Thyroid gland (tissue), 4 donors: ENCODE results near the gene POGK. TPM values are rescaled to one million over a fixed set of nuclear protein-coding genes. Genes with fewer than 3 reads are reported as not detected.

Experiments
- DNase-seq, 2 donors: peaks; one replicate each; pipeline ENCODE4 v3.0.0-alpha.2; 2019
- H3K27ac ChIP-seq, 3 donors: fragments of 200-600 bp; sonication (generic); 1 replicate in 2 of 3; 2 replicates in 1 of 3; pipeline ENCODE4 v1.5.1; 2016 to 2019; ENCODE audit warnings: mild to moderate bottlenecking in 1 of 3, moderate library complexity in 1 of 3
- H3K27me3 ChIP-seq: fragments of 200-600 bp; sonication (generic); one replicate; pipeline ENCODE4 v1.5.1; 2019
- H3K36me3 ChIP-seq, 2 donors: fragments of 200-600 bp; sonication (generic); one replicate each; pipeline ENCODE4 v1.5.1; 2016 to 2019
- H3K4me1 ChIP-seq, 2 donors: fragments of 200-600 bp; sonication (generic); one replicate each; pipeline ENCODE4 v1.5.1; 2017 to 2019
- H3K4me3 ChIP-seq, 3 donors: fragments of 200-600 bp; sonication (generic); replicated peaks in 1 of 3; 1 replicate in 2 of 3; 2 replicates in 1 of 3; pipeline ENCODE4 v1.5.1; 2016; ENCODE audit warnings: mild to moderate bottlenecking in 1 of 3
- H3K9me3 ChIP-seq: fragments of 200-600 bp; sonication (generic); one replicate; pipeline ENCODE4 v1.5.1; 2017
- CTCF ChIP-seq, 6 experiments: fragments of 200-600 bp in 3 of 6; fragments of 450-650 bp in 3 of 6; sonication (generic) in 3 of 6; IDR thresholded peaks; one replicate each; pipeline ENCODE4 v1.5.1; 2016 to 2019; ENCODE audit warnings: antibody characterized with exemption in 6 of 6, mild to moderate bottlenecking in 2 of 6, inconsistent platforms in 1 of 6, moderate library complexity in 1 of 6
- POLR2A ChIP-seq, 2 donors: fragments of 450-650 bp; IDR thresholded peaks; one replicate each; pipeline ENCODE4 v1.6.1; 2017; ENCODE audit warnings: antibody characterized with exemption in 2 of 2, mild to moderate bottlenecking in 2 of 2, moderate library complexity in 1 of 2
- WGBS, 2 donors: methylation state at CpG; one replicate each; pipeline ENCODE4 v1.1.5; 2017; 5-methylcytosine and 5-hydroxymethylcytosine counted together
- intact Hi-C: fragments of 100-400 bp; cut with DNase I; formaldehyde crosslinking; loops from one replicate; pipeline ENCODE4 v1.15.1; 2023
- total RNA-seq, 4 donors: library from RNA; depleted of rRNA; stranded (reverse); fragments of >200 nt; gene quantifications; one replicate each; pipeline ENCODE4 v1.2.3, GENCODE V29; 2016

The POGK gene
- total RNA-seq, 4 donors from 2014 or later: 31.4 to 41.4 (median 33.7) TPM

DNA sequence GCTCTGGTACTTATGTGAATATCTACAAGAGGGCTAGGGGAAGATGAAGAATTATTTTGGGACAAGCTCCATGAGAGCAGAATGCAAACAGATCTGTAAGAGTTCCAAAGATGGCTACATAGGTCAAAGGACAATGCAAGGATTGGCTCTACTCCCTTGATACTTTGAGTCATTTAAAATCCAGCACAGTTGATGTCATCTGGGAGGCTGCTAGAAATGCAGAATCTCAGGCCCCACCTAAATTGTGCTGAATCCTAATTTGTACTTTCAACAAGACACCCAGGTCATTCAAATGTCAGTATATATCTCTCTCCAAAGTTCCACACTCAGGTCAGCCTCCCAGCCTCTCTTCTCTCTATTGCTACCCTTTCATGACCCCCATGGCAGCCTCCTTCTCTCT, 60.5 kb downstream of the POGK start:
- DNase-seq: no peak
- H3K27me3 ChIP-seq: no peaks in the 10 kb centered on the region
- no peak overlapping the region for H3K27ac ChIP-seq
- intact Hi-C loops: no loop called here
- TF ChIP-seq POLR2A (IDR thresholded peaks at IDR 0.05) (no peak), CTCF (IDR thresholded peaks at IDR 0.05) (no peak)
- H3K4me1 ChIP-seq: no peaks in the 10 kb centered on the region
- no peaks in the 10 kb centered on the region for H3K36me3 ChIP-seq
- no peak overlapping the region for H3K4me3 ChIP-seq
- H3K9me3 ChIP-seq: no peaks in the 10 kb centered on the region

DNA sequence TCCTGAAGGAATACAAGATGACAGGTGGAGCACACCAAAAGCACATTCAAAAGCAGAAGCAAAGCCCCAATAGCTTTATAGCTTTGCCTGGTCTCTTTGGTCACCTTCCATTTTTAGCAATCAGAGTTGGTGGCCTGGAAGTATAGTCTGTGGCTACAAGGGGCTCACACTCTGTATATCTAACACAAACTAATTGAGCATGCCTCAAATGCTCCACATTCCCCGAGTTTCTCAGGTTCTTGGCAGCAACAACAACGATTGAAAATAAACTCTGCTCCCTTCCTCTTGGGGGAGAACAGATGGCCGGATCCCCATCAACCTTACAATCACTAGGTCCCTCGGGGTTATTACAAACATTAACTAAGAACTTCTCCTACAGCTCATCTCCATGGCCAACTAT, 61.7 kb downstream of the POGK start:
- H3K9me3 ChIP-seq: no peaks in the 10 kb centered on the region
- intact Hi-C loops: no loop called here
- no peaks in the 10 kb centered on the region for H3K27me3 ChIP-seq
- no peaks in the 10 kb centered on the region for H3K36me3 ChIP-seq
- DNase-seq: no peak
- TF ChIP-seq POLR2A (IDR thresholded peaks at IDR 0.05) (no peak), CTCF (IDR thresholded peaks at IDR 0.05) (no peak)
- no peak overlapping the region for H3K27ac ChIP-seq
- no peaks in the 10 kb centered on the region for H3K4me1 ChIP-seq
- WGBS, 2 donors: 14 to 24% methylated on average over 4 of the region's 4 CpGs
- no peak overlapping the region for H3K4me3 ChIP-seq

GRCh38 chr1:166902279-166902678, 63.0 kb downstream of the POGK start:
- no peak for TF ChIP-seq CTCF (IDR thresholded peaks at IDR 0.05)
- TF ChIP-seq POLR2A (IDR thresholded peaks at IDR 0.05): no peak
- WGBS, 2 donors: 88 to 94% methylated on average over 1 of the region's 1 CpG
- no peak overlapping the region for H3K27ac ChIP-seq

GRCh38 chr1:166903232-166903631, 64.0 kb downstream of the POGK start:
- intact Hi-C loops: no loop called here
- Histone ChIP-seq H3K4me1 (no peaks in the 10 kb centered on the region), H3K9me3 (no peaks in the 10 kb centered on the region), H3K27me3 (no peaks in the 10 kb centered on the region), H3K36me3 (no peaks in the 10 kb centered on the region), H3K27ac (no peak overlapping the region), H3K4me3 (no peak overlapping the region)
- 76 to 83% methylated on average over 1 of the region's 1 CpG for WGBS, 2 donors
- DNase-seq: no peak
- TF ChIP-seq CTCF (IDR thresholded peaks at IDR 0.05) (no peak), POLR2A (IDR thresholded peaks at IDR 0.05) (no peak)

More at GRCh38 chr1:166902279-166902678, 63.0 kb downstream of the POGK start:
- no peaks in the 10 kb centered on the region for H3K4me1 ChIP-seq
- no peaks in the 10 kb centered on the region for H3K36me3 ChIP-seq
- DNase-seq: no peak
- no peaks in the 10 kb centered on the region for H3K27me3 ChIP-seq
- intact Hi-C loops: no loop called here
- H3K9me3 ChIP-seq: no peaks in the 10 kb centered on the region
- H3K4me3 ChIP-seq: no peak overlapping the region

GRCh38 chr1:166905136-166905535, 65.9 kb downstream of the POGK start:
- no peaks in the 10 kb centered on the region for H3K4me1 ChIP-seq
- H3K27ac ChIP-seq: no peak overlapping the region
- no peak for TF ChIP-seq CTCF (IDR thresholded peaks at IDR 0.05)
- no peak for TF ChIP-seq POLR2A (IDR thresholded peaks at IDR 0.05)
- no peaks in the 10 kb centered on the region for H3K27me3 ChIP-seq
- 60 to 74% methylated on average over 2 of the region's 2 CpGs for WGBS, 2 donors
- no peaks in the 10 kb centered on the region for H3K9me3 ChIP-seq
- intact Hi-C loops: loop anchor here (5.0 kb wide), 1 partner anchor 152 kb away; no protein-coding TSS in a partner anchor
- DNase-seq: no peak
- no peak overlapping the region for H3K4me3 ChIP-seq
- no peaks in the 10 kb centered on the region for H3K36me3 ChIP-seq
